Naive thymus-derived CD4-positive, alpha-beta T cell (primary cell): Measurements from ENCODE around the gene GRAMD1B. TPM values are rescaled to one million over a fixed set of nuclear protein-coding genes. Genes with fewer than 3 reads are reported as not detected.

Experiments used
- ATAC-seq: fragments of 150-1000 bp; cut with Tn5 transposase; 2 replicates; pipeline ENCODE4 v1.10.0; 2021; ENCODE audit warnings: mild to moderate bottlenecking, moderate library complexity
- CTCF ChIA-PET: fragments of 350-600 bp; sonication (Branson Sonifier 250); formaldehyde crosslinking; loops from one replicate; lab custom pipeline; 2021; ENCODE audit warnings: antibody characterized with exemption; lab: Charles Lee
- POLR2A ChIA-PET: fragments of 350-600 bp; sonication (Branson Sonifier 250); formaldehyde crosslinking; loops from one replicate; lab custom pipeline; 2021; ENCODE audit warnings: antibody characterized with exemption, inconsistent platforms; lab: Charles Lee
- DNase-seq, 9 donors: peaks; one replicate each; pipeline versions ENCODE4 v3.0.0 to v3.0.0-alpha.2; 2020 to 2022; ENCODE audit warnings: mixed read lengths in 1 of 9
- H3K27ac ChIP-seq: one replicate; pipeline ENCODE4 v1.7.0; 2013; ENCODE audit warnings: mild to moderate bottlenecking, low read depth, low read length, moderate library complexity
- H3K27me3 ChIP-seq, 2 donors: one replicate each; pipeline ENCODE4 v1.7.0; 2013; ENCODE audit warnings: low read length in 2 of 2, mild to moderate bottlenecking in 2 of 2, moderate library complexity in 2 of 2; ENCODE audit not compliant: control insufficient read depth in 2 of 2, insufficient read depth in 2 of 2
- H3K36me3 ChIP-seq, 3 experiments: 1 replicate in 2 of 3; 2 replicates in 1 of 3; pipeline ENCODE4 v1.7.0; 2013; ENCODE audit warnings: low read length in 3 of 3, mild to moderate bottlenecking in 3 of 3, moderate library complexity in 1 of 3; ENCODE audit not compliant: insufficient read depth in 3 of 3, control insufficient read depth in 2 of 3
- H3K4me1 ChIP-seq, 2 donors: one replicate each; pipeline ENCODE4 v1.7.0; 2013; ENCODE audit warnings: low read length in 2 of 2, mild to moderate bottlenecking in 2 of 2, moderate library complexity in 1 of 2; ENCODE audit not compliant: control insufficient read depth in 2 of 2, insufficient read depth in 2 of 2
- H3K4me3 ChIP-seq: 2 replicates; pipeline ENCODE4 v1.7.0; 2013; ENCODE audit warnings: mild to moderate bottlenecking, low read length
- H3K9me3 ChIP-seq, 3 experiments: 1 replicate in 2 of 3; 2 replicates in 1 of 3; pipeline ENCODE4 v1.7.0; 2013; ENCODE audit warnings: low read length in 3 of 3; ENCODE audit not compliant: control insufficient read depth in 2 of 3
- H3K27ac Mint-ChIP-seq, 9 donors: one replicate each; pipeline ENCODE4 v1.8.0; 2020 to 2022; ENCODE audit warnings: mixed read lengths in 9 of 9, mild to moderate bottlenecking in 8 of 9, moderate library complexity in 5 of 9, inconsistent platforms in 2 of 9
- H3K27me3 Mint-ChIP-seq, 5 donors: one replicate each; pipeline ENCODE4 v1.8.0; 2021 to 2022; ENCODE audit warnings: mixed read lengths in 5 of 5, mild to moderate bottlenecking in 1 of 5
- H3K36me3 Mint-ChIP-seq, 5 donors: one replicate each; pipeline ENCODE4 v1.8.0; 2020 to 2022; ENCODE audit warnings: mixed read lengths in 5 of 5, mild to moderate bottlenecking in 3 of 5, inconsistent platforms in 1 of 5
- H3K4me1 Mint-ChIP-seq, 7 donors: one replicate each; pipeline ENCODE4 v1.8.0; 2020 to 2022; ENCODE audit warnings: mixed read lengths in 7 of 7, mild to moderate bottlenecking in 3 of 7, inconsistent platforms in 1 of 7
- H3K4me3 Mint-ChIP-seq, 10 donors: one replicate each; pipeline ENCODE4 v1.8.0; 2020 to 2022; ENCODE audit warnings: mild to moderate bottlenecking in 10 of 10, mixed read lengths in 10 of 10, moderate library complexity in 6 of 10, inconsistent platforms in 2 of 10
- H3K9me3 Mint-ChIP-seq, 11 donors: one replicate each; pipeline ENCODE4 v1.8.0; 2020 to 2022; ENCODE audit warnings: mixed read lengths in 11 of 11, mild to moderate bottlenecking in 4 of 11, inconsistent platforms in 1 of 11, moderate library complexity in 1 of 11
- intact Hi-C, 2 donors: fragments of 100-400 bp; cut with micrococcal nuclease; formaldehyde crosslinking; loops; one replicate each; pipeline ENCODE4 v1.15.1; 2023
- polyA plus RNA-seq, 2 donors: library from polyadenylated mRNA; unstranded; fragments of 300-500 nt; fragmentation: Illumina TruSeq; gene quantifications; one replicate each; pipeline ENCODE4 v1.2.3, GENCODE V29; 2021
- total RNA-seq, 6 experiments: library from RNA in 5 of 6; stranded (reverse) in 5 of 6; gene quantifications; 1 replicate in 5 of 6; 2 replicates in 1 of 6; pipeline ENCODE4 v1.2.3 and lab custom pipeline; 2021 to 2026

GRAMD1B gene
- total and polyA plus RNA-seq, 7 experiments from 2014 or later: 1.7 to 88.9 (median 10.0) TPM

GRCh38 chr11:123581651-123582399 lies 151.8 kb downstream of the GRAMD1B start:
- no peak overlapping the region for H3K27ac ChIP-seq
- H3K9me3 ChIP-seq: no peaks in the 10 kb centered on the region
- Mint-ChIP-seq H3K4me3 (no peak overlapping the region), H3K9me3 (no peaks in the 10 kb centered on the region), H3K27ac (no peak overlapping the region), H3K36me3 (peaks cover 0 to 6% (median 0%) of the 10 kb centered on the region in 5 donors), H3K4me1 (peaks cover 6 to 24% (median 12%) of the 10 kb centered on the region in 7 donors), H3K27me3 (peaks cover 0 to 4% (median 0%) of the 10 kb centered on the region in 5 donors)
- intact Hi-C loops: loop anchor here in 1 of 2 donors (2.0 kb wide), 1 partner anchor 125 kb away; no protein-coding TSS in a partner anchor
- H3K36me3 ChIP-seq: no peaks in the 10 kb centered on the region
- POLR2A ChIA-PET: no interaction called here
- H3K4me3 ChIP-seq: no peak overlapping the region
- peaks cover 0 to 4% of the 10 kb centered on the region in 2 donors for H3K4me1 ChIP-seq
- H3K27me3 ChIP-seq: no peaks in the 10 kb centered on the region
- ATAC-seq (no peak), DNase-seq (no peak)
- CTCF ChIA-PET: interaction anchor here (1.7 to 3.2 kb wide), 2 partner anchors 126 to 130 kb away, joined by 3 to 26 read pairs; no protein-coding TSS in a partner anchor

GRCh38 chr11:123582992-123583504 lies 153.0 kb downstream of the GRAMD1B start:
- H3K4me1 Mint-ChIP-seq: peaks cover 6 to 20% (median 9%) of the 10 kb centered on the region in 7 donors
- H3K27me3 Mint-ChIP-seq: peaks cover 0 to 4% (median 0%) of the 10 kb centered on the region in 5 donors
- H3K4me3 Mint-ChIP-seq: no peak overlapping the region
- ATAC-seq (no peak), DNase-seq (no peak)
- no peaks in the 10 kb centered on the region for H3K27me3 ChIP-seq
- H3K4me1 ChIP-seq: peaks cover 0 to 4% of the 10 kb centered on the region in 2 donors
- H3K27ac ChIP-seq: no peak overlapping the region
- POLR2A ChIA-PET: no interaction called here
- intact Hi-C loops: no loop called here
- no peaks in the 10 kb centered on the region for H3K36me3 ChIP-seq
- no peak overlapping the region for H3K27ac Mint-ChIP-seq
- no peaks in the 10 kb centered on the region for H3K9me3 ChIP-seq
- H3K4me3 ChIP-seq: no peak overlapping the region
- no peaks in the 10 kb centered on the region for H3K9me3 Mint-ChIP-seq
- CTCF ChIA-PET: interaction anchor here (1.7 kb wide), 1 partner anchor 129 kb away, joined by 3 read pairs; no protein-coding TSS in a partner anchor
- H3K36me3 Mint-ChIP-seq: peaks cover 0 to 6% (median 0%) of the 10 kb centered on the region in 5 donors

DNA sequence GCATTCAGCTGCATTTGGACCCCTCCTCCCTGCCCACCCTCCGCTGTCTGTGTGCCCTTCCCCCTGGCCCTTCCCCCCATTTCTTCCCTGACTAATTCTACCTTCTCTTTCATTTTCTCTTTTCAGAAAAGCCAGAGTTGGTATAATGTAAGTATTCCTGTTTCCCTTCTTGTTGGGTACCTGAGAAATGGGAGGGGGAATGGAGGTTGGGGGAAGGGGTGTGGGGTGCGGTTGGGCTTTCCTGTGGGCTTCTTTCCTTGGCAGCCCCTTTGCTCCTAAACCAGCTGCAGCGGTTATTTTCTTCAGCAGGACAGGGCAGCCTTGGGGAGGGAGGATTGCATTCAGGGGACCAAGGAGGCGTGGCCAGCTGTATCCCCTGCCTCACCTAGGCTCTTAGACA lies 154.1 kb downstream of the GRAMD1B start:
- ChIA-PET POLR2A (no interaction called here), CTCF (interaction anchor here (0.6 kb wide), 1 partner anchor 130 kb away, joined by 5 read pairs; no protein-coding TSS in a partner anchor)
- no peak overlapping the region for H3K27ac Mint-ChIP-seq
- H3K9me3 Mint-ChIP-seq: no peaks in the 10 kb centered on the region
- H3K9me3 ChIP-seq: no peaks in the 10 kb centered on the region
- H3K27me3 ChIP-seq: no peaks in the 10 kb centered on the region
- H3K4me3 ChIP-seq: no peak overlapping the region
- H3K4me1 Mint-ChIP-seq: peaks cover 6 to 20% (median 9%) of the 10 kb centered on the region in 7 donors
- H3K4me1 ChIP-seq: peaks cover 0 to 4% of the 10 kb centered on the region in 2 donors
- H3K36me3 Mint-ChIP-seq: peaks cover 0 to 5% (median 0%) of the 10 kb centered on the region in 5 donors
- no peak for ATAC-seq
- intact Hi-C loops: no loop called here
- no peak for DNase-seq
- peaks cover 0 to 4% (median 0%) of the 10 kb centered on the region in 5 donors for H3K27me3 Mint-ChIP-seq
- no peaks in the 10 kb centered on the region for H3K36me3 ChIP-seq
- no peak overlapping the region for H3K4me3 Mint-ChIP-seq
- H3K27ac ChIP-seq: no peak overlapping the region

- no peaks in the 10 kb centered on the region for H3K9me3 Mint-ChIP-seq
- no peak overlapping the region for H3K27ac Mint-ChIP-seq
- intact Hi-C loops: no loop called here
- H3K27ac ChIP-seq: no peak overlapping the region
- peaks cover 0 to 4% of the 10 kb centered on the region in 2 donors for H3K4me1 ChIP-seq
- no peak overlapping the region for H3K4me3 ChIP-seq
- ATAC-seq: no peak
- no peaks in the 10 kb centered on the region for H3K9me3 ChIP-seq
- CTCF ChIA-PET: no interaction called here
- H3K36me3 Mint-ChIP-seq: peaks cover 0 to 5% (median 0%) of the 10 kb centered on the region in 5 donors
- no peaks in the 10 kb centered on the region for H3K36me3 ChIP-seq
- H3K4me1 Mint-ChIP-seq: peaks cover 6 to 18% (median 9%) of the 10 kb centered on the region in 7 donors
- POLR2A ChIA-PET: no interaction called here
- H3K27me3 Mint-ChIP-seq: peaks cover 0 to 4% (median 0%) of the 10 kb centered on the region in 5 donors
- H3K27me3 ChIP-seq: no peaks in the 10 kb centered on the region
- no peak for DNase-seq
- no peak overlapping the region for H3K4me3 Mint-ChIP-seq
These were observed 154.7 kb downstream of the GRAMD1B start for GRCh38 chr11:123584737-123585136.

GRCh38 chr11:123585206-123585605 lies 155.1 kb downstream of the GRAMD1B start:
- H3K4me1 Mint-ChIP-seq: peaks cover 6 to 15% (median 9%) of the 10 kb centered on the region in 7 donors
- DNase-seq: no peak
- Histone ChIP-seq H3K9me3 (no peaks in the 10 kb centered on the region), H3K36me3 (no peaks in the 10 kb centered on the region), H3K4me1 (peaks cover 0 to 4% of the 10 kb centered on the region in 2 donors), H3K27ac (no peak overlapping the region), H3K27me3 (no peaks in the 10 kb centered on the region), H3K4me3 (no peak overlapping the region)
- ATAC-seq: no peak
- peaks cover 0 to 5% (median 0%) of the 10 kb centered on the region in 5 donors for H3K36me3 Mint-ChIP-seq
- CTCF ChIA-PET: no interaction called here
- H3K4me3 Mint-ChIP-seq: no peak overlapping the region
- H3K9me3 Mint-ChIP-seq: no peaks in the 10 kb centered on the region
- no peak overlapping the region for H3K27ac Mint-ChIP-seq
- peaks cover 0 to 4% (median 0%) of the 10 kb centered on the region in 5 donors for H3K27me3 Mint-ChIP-seq
- intact Hi-C loops: no loop called here
- POLR2A ChIA-PET: no interaction called here

DNA sequence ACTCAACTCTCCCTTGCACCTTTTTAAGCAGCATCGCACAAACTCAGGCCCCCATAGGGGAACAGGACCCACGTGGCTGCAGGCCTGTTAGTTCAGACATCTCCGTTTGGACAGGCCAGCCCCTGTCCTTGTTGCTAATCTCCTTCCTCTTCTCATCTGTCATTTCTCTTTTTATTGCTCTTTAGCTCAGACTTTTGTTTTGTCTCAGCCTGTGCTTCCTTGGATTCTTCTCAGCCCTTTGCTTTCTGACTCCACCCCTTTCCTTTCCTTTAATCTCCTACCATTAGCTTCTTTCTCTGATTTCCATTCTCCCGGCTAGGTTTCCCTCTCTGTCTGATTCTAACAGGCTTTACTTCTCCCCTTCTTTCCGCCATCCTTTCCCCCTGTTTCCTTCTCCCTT lies 155.6 kb downstream of the GRAMD1B start:
- Mint-ChIP-seq H3K4me1 (peaks cover 2 to 10% (median 5%) of the 10 kb centered on the region in 7 donors), H3K4me3 (no peak overlapping the region), H3K36me3 (peaks cover 0 to 5% (median 0%) of the 10 kb centered on the region in 5 donors), H3K9me3 (no peaks in the 10 kb centered on the region), H3K27me3 (peaks cover 0 to 4% (median 0%) of the 10 kb centered on the region in 5 donors), H3K27ac (peak overlapping the region in 1 of 9 donors; percentile 20)
- Histone ChIP-seq H3K4me1 (peaks cover 0 to 3% of the 10 kb centered on the region in 2 donors), H3K36me3 (no peaks in the 10 kb centered on the region), H3K27me3 (no peaks in the 10 kb centered on the region), H3K9me3 (no peaks in the 10 kb centered on the region), H3K4me3 (no peak overlapping the region), H3K27ac (no peak overlapping the region)
- DNase-seq: no peak
- CTCF ChIA-PET: no interaction called here
- POLR2A ChIA-PET: no interaction called here
- no peak for ATAC-seq
- intact Hi-C loops: no loop called here
